Activated CD8-positive, alpha-beta memory T cell treated with anti-CD3 and anti-CD28 coated beads, Interleukin-2, amount 50 U/mL, for 24 hours (primary cell): Measurements from ENCODE around the gene COL19A1.
"Not testable (repeated sequence)": the region's sequence is repeated elsewhere in the genome, so short reads cannot be mapped to it uniquely, and the experiment has no call there.

Experiments used
- DNase-seq: peaks from one replicate; pipeline ENCODE4 v3.0.0-alpha.2; 2020; ENCODE audit errors: extremely low read depth

COL19A1 gene

GRCh38 chr6:69965974-69966373 is 99.6 kb downstream of the COL19A1 start:
- not testable (repeated sequence) for DNase-seq

- DNase-seq: no peak
Measured at GRCh38 chr6:69973138-69973537, 106.8 kb downstream of the COL19A1 start.

DNA sequence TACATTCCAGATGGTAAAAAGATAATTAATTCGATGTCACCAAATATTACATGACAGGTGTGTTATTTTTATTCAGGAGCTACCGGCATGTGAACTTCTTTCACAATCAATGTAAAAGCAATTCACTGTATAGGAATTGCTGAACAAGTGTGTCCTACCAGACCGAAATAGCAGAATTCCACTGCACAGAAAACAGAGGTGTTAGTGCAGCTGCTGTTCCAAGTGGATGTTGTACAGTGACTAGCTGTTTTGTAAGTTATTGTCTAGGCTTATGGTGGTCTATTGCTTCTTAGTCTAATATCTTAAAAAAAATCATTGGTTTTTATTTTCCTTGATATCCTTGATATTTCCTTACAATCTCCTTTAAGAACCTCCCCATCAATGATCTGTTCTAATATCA is 107.4 kb downstream of the COL19A1 start:
- DNase-seq: no peak

DNA sequence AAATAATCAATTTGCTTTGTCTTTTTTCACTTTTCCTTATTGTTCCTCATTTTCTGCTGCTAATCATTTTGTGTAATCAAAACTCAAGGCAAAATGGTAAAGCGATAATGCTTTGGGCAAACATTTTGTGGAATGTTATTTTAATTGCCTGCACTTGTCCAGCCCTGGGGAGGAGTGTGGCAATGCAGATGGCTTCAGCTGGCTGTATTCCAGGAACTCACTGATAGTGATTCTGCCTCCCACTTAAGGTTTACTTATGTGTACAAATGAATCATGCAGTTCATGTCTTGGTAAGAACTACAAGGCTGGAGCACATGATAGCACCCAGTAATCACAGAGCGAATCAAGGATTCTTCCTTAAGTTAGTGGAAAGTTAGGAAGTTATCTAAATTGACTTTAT is 107.8 kb downstream of the COL19A1 start:
- no peak for DNase-seq

DNA sequence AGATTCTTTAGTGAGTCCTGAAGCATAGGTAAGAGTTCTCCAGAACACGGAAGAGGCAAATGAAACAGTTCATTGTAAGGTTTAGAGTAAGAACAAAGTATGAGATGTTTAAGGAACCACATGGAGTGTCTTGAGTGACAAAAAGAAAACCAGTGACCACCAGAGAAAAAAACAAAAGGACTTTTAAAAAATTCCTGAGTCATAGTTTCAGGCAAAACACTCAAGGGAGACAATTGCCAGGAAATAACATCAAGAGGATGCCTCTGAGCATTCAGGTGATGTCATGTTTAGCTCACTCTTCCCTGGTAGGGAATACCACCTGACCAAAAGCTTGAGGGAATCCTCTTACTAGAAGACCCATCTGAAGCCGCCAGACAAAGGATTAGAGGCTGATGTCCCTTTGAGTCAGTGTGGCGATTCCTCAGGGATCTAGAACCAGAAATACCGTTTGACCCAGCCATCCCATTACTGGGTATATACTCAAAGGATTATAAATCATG is 110.3 kb downstream of the COL19A1 start:
- no peak for DNase-seq

- DNase-seq: no peak
Measured at GRCh38 chr6:69980624-69981023, 114.3 kb downstream of the COL19A1 start.

DNA sequence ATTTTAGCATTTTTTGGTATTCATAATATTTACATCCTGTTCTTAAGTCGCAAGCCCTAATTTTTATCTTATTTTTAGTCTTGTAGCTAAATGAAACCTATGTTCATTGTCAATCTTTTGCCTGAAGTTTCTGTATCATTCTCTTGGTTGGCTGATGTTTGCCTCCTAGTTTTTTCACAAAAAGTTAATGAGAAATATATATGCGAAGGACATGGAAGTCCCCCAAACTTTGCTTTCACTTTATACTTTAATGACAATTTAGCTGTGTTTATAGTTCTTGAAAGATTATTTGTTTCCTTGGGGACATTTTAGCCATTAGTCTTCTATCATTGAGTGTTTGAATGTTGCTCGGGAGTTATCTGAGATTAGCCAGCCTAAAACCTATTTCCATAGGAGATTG is 118.2 kb downstream of the COL19A1 start:
- no peak for DNase-seq

DNA sequence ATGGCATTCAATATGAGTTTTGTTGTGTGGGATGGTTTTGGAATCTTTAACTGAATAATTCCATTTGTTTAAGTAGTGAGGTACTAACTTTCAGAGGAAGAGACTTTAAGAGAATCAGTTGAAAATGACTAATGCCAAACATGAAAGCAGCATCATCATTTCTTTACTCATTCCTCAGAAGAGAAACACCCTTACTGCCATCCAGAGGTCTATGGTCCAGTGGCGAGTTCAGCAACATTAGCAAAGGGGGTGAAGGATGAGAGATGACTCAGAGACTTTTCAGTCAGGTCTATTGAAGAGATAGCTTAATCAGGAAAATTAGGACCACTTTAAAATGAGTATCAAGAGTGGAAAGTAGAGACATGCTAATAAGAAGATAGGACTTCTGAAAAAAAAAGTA is 118.8 kb downstream of the COL19A1 start:
- no peak for DNase-seq

GRCh38 chr6:69987550-69987949 is 121.2 kb downstream of the COL19A1 start:
- DNase-seq: no peak

DNA sequence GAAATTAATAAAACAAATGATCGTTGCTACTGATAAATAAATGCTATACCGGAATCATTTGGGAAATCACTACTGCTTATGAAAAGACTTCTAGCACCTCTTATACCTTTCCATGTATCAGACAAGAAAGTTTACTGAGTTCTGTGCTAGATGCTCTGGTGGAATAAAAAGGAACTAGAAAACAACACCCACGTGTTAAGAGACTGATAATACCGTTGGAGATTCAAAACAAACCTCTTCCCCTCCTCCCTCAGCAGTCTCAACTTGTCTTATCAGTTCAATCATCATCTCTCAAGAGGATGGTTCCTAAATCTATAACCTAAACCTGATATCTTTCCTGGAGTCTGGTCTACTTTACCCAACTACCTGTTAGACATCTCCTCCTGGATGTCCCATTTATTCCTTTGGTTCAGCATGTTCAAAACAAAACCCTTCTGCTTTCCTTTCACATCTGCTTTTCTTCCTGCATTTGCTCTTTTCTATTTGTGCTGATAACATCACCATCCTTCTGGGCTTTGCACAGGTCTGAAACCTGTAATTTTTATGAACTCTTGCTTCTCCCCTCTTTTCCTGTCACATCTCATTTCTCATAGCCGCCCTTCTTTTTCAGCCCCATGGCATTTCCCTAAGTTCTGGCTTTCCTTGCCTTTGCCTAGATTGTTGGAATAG is 122.2 kb downstream of the COL19A1 start:
- no peak for DNase-seq

- DNase-seq: no peak
Measured at GRCh38 chr6:69994251-69994650, 127.9 kb downstream of the COL19A1 start.

GRCh38 chr6:70008189-70008588 is 141.8 kb downstream of the COL19A1 start:
- DNase-seq: no peak

DNA sequence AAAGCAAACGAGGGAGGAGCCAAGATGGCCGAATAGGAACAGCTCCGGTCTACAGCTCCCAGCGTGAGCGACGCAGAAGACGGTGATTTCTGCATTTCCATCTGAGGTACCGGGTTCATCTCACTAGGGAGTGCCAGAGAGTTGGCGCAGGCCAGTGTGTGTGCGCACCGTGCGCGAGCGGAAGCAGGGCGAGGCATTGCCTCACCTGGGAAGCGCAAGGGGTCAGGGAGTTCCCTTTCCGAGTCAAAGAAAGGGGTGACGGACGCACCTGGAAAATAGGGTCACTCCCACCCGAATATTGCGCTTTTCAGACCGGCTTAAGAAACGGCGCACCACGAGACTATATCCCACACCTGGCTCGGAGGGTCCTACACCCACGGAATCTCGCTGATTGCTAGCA is 144.0 kb downstream of the COL19A1 start:
- not testable (repeated sequence) for DNase-seq

GRCh38 chr6:70023201-70023600 is 156.8 kb downstream of the COL19A1 start:
- DNase-seq: not testable (repeated sequence)

DNA sequence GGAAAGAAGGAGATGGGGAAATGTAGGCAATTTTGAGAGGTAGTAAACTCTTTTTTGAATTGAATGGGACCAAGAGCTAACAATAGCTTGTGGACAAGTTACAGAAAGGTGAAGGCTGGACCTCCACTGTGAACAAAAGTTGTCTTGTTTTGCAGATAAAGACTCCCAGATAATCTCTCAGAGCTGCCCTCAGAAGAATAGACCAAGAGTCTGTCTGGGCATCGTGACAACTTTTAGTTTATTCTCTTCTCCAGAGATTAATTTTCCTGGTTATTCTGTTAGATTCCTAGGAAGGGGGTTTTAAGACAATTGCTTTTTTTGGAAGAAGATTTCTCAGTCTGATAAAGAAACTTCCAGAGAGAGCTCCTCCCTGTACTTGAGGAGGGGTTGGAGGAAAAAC is 161.9 kb downstream of the COL19A1 start:
- DNase-seq: no peak

GRCh38 chr6:70028926-70029325 is 162.6 kb downstream of the COL19A1 start:
- no peak for DNase-seq

DNA sequence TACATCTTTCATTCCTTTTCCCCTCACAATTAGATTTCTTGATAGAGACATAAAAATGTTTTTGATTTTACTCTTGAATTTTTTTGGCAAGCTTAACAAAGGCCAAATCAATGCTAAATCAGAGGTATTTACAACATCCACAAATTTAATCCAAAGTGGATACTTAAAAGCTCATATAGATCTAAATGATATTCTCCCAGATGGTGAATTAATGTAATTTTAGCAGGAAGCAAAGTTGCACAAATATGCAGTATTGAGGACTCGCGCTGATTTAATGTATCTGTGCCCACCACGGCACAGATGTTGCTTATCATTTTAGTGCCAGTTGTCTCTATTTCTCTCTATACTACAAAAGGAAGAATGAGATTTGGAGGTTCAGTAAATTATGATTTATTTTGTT is 167.4 kb downstream of the COL19A1 start:
- DNase-seq: no peak

DNA sequence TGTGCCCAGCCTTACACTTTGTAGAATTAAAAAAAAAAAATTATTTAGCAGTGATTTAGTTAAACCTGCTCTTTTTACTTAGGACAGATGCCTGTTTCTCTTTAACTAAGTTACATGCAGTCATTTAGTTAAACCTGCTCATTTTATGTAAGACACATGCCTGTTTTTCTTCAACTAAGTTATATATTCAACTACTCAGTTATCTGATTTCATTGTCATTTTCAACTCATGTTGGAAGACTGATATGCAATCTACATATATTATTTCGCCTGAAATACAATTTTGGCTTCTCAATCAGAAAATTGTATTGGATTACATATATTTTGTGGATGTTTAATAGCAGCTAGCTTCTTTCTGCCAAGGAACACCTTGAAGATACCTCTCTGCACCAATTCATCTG is 171.1 kb downstream of the COL19A1 start:
- DNase-seq: no peak

GRCh38 chr6:70040766-70041165 is 174.4 kb downstream of the COL19A1 start:
- no peak for DNase-seq

GRCh38 chr6:70041411-70041810 is 175.1 kb downstream of the COL19A1 start:
- no peak for DNase-seq

DNA sequence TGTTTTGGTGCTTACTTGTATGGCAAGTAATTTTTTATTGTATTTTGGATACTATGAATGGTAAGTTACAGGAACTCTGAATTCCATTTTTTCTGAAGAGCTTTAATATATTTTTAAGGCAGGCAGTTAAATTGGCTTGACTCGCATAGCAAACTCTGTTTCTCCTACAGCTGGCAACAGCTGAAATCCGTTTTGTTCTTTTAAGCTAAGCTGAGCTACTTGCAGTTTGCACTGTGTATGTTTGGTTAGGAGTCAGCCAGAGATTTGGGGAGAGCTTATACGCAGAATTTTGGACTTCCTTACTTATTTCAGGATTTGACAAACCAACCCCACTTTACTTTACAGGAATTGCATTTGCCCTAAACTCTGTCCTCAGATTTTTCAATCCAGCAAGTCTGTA is 179.1 kb downstream of the COL19A1 start:
- no peak for DNase-seq

GRCh38 chr6:70051197-70052124 is 185.1 kb downstream of the COL19A1 start:
- DNase-seq: no peak
